DMS79 treated with DMSO at 0.1 percent for 48 hours (cell line): Measurements from ENCODE around the gene ARG2.
"Not testable (repeated sequence)": the region's sequence is repeated elsewhere in the genome, so short reads cannot be mapped to it uniquely, and the experiment has no call there.

Experiments
- DNase-seq: peaks from one replicate; lab custom pipeline; 2025; lab: John Stamatoyannopoulos, UW

ARG2 gene

GRCh38 chr14:67586369-67586768 is 33.4 kb upstream of the ARG2 start:
- DNase-seq, result no peak

- DNase-seq, result no peak
These were observed 30.4 kb upstream of the ARG2 start for GRCh38 chr14:67589204-67589770.

GRCh38 chr14:67593650-67594049 is 26.1 kb upstream of the ARG2 start:
- not testable (repeated sequence) for DNase-seq

- no peak for DNase-seq
These were observed 24.3 kb upstream of the ARG2 start for GRCh38 chr14:67595392-67595791.

GRCh38 chr14:67599698-67600561 is 19.8 kb upstream of the ARG2 start, which contains the start of gene PIGH:
Gene PIGH, minus strand, starts transcription at chr14:67600268. Its CDS starts 65 bp downstream, at chr14:67600203.
- DNase-seq, result peak; percentile 91

- DNase-seq, result not testable (repeated sequence)
These were observed 19.2 kb upstream of the ARG2 start for GRCh38 chr14:67600562-67600974.

GRCh38 chr14:67602076-67602475 is 17.6 kb upstream of the ARG2 start:
- no peak for DNase-seq

GRCh38 chr14:67602995-67603545 is 16.6 kb upstream of the ARG2 start:
- peak; percentile 16 for DNase-seq

- no peak for DNase-seq
These were observed 12.1 kb upstream of the ARG2 start for GRCh38 chr14:67607646-67608045.

- DNase-seq, result no peak
These were observed 9.9 kb upstream of the ARG2 start for GRCh38 chr14:67609642-67610310.

- DNase-seq, result no peak
These were observed 9.2 kb upstream of the ARG2 start for GRCh38 chr14:67610491-67610890.

- DNase-seq, result peak; percentile 78
These were observed 1.1 kb upstream of the ARG2 start for GRCh38 chr14:67618617-67619063.

- peak; percentile 75 for DNase-seq
These were observed 581 bp downstream of the ARG2 start for GRCh38 chr14:67620217-67620785.

GRCh38 chr14:67622675-67623074 is 3.0 kb downstream of the ARG2 start:
- peak; percentile 89 for DNase-seq

- peak; percentile 93 for DNase-seq
These were observed 3.4 kb downstream of the ARG2 start for GRCh38 chr14:67623114-67623513.

GRCh38 chr14:67626131-67626530 is 6.4 kb downstream of the ARG2 start:
- not testable (repeated sequence) for DNase-seq

- DNase-seq, result no peak
These were observed 7.8 kb downstream of the ARG2 start for GRCh38 chr14:67627519-67627918.

- no peak for DNase-seq
These were observed 10.5 kb downstream of the ARG2 start for GRCh38 chr14:67630186-67630585.

- DNase-seq, result no peak
These were observed 11.2 kb downstream of the ARG2 start for GRCh38 chr14:67630938-67631337.

GRCh38 chr14:67633451-67634147 is 13.9 kb downstream of the ARG2 start:
- no peak for DNase-seq

- DNase-seq, result peak; percentile 98
These were observed 16.7 kb downstream of the ARG2 start for GRCh38 chr14:67636361-67636919.
